Coronary artery (tissue), 2 donors: ENCODE results near the gene NME3.

Source experiments
- DNase-seq: peaks from one replicate; pipeline ENCODE4 v3.0.0-alpha.2; 2017; ENCODE audit warnings: low spot score
- H3K27ac ChIP-seq, 2 donors: fragments of 200-600 bp; sonication (generic); one replicate each; pipeline ENCODE4 v1.5.1; 2016 to 2019
- H3K4me3 ChIP-seq: fragments of 200-600 bp; sonication (generic); 2 replicates; pipeline ENCODE4 v1.5.1; 2016; ENCODE audit warnings: mild to moderate bottlenecking, moderate library complexity
- TF ChIP-seq, protein P1 (sequence below): fragments of 200-600 bp; sonication (generic); IDR thresholded peaks from one replicate; pipeline ENCODE4 v1.5.1; 2019; ENCODE audit warnings: antibody characterized with exemption

Gene NME3

DNA sequence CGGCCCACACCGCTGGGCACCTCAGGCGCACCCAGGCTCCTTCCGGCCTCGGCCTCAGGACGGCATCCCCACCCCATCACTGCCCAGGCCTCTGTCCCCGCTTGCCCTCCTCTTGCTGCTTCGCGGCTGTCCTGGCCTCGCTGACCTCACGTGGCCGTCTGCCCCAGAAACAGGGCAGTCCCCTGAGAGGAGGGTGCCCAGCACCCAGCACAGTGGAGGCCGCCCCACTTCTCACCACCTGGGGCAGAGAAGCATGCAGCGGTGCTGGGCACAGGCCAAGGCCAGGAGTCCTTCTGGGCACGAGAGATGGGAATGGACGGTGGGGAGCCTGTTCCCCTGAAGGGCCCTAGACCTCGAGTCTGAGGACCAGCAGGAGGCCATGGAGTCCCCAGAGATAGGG lies 46.4 kb upstream of the NME3 start:
- TF ChIP-seq, protein P1, sequence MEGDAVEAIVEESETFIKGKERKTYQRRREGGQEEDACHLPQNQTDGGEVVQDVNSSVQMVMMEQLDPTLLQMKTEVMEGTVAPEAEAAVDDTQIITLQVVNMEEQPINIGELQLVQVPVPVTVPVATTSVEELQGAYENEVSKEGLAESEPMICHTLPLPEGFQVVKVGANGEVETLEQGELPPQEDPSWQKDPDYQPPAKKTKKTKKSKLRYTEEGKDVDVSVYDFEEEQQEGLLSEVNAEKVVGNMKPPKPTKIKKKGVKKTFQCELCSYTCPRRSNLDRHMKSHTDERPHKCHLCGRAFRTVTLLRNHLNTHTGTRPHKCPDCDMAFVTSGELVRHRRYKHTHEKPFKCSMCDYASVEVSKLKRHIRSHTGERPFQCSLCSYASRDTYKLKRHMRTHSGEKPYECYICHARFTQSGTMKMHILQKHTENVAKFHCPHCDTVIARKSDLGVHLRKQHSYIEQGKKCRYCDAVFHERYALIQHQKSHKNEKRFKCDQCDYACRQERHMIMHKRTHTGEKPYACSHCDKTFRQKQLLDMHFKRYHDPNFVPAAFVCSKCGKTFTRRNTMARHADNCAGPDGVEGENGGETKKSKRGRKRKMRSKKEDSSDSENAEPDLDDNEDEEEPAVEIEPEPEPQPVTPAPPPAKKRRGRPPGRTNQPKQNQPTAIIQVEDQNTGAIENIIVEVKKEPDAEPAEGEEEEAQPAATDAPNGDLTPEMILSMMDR = no peak
- DNase-seq = no peak

DNA sequence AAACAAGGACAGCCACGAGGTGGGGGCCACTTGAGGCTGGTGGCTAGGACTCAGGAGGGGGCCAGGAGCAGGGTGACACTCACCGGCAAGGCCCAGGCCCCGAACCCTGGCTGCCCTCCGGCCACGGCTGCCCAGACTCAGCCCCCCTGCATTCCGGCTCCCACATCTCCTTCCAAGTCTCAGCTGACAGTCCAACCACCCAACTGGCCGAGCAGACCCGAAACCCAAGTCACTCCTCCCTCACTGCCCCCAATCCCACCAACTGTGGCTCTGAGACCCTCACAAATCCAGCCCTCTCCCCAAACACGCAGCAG lies 45.9 kb upstream of the NME3 start:
- no peak for DNase-seq
- TF ChIP-seq, protein P1 = no peak
- Histone ChIP-seq H3K4me3 (no peak overlapping the region), H3K27ac (no peak overlapping the region)

More for the DNA sequence above, 46.4 kb upstream of the NME3 start:
- no peak overlapping the region for H3K27ac ChIP-seq
- no peak overlapping the region for H3K4me3 ChIP-seq

DNA sequence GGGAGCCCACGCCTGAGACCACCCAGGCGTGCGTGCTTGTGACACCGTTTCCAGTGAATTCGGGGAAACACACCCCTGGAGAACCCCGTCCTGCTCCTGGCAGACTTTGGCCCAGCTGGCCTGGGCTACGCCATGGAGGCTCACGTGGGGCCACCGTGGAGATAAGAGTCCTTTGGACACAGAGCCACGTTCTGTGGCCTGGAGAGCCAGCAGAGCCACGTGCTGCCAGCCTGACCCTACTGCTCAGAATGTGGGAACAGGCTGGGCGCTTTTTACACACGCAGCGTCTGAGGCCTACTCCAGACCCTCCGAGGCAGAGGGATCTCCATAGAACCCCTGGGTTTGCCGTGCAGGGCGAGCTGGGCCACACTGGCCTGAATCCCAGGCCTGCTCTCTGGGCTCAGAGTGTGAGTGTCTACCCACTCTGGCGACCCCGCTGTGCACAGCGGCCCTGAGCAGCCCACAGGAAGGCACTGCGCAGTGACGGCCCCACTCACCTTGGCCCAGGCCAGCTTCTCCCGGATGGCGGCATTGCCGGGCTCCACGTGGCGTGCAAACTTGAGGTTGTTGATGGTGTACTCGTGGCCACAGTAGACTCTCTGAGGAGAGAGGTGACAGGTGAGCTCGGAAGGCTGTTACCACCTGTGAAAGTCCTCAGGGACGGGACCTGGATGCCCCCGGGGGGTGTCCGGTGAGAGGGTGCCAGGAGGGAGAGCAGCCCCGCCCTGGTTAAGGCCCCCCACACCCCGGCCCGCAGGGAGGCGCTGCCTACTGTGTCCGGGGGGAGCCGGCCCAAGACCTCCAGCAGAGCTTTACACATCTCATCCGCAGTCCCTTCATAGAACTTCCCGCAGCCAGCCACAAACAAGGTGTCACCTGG lies 45.3 kb upstream of the NME3 start:
- TF ChIP-seq, protein P1 = no peak
- Histone ChIP-seq H3K4me3 (no peak overlapping the region), H3K27ac (no peak overlapping the region)
- no peak for DNase-seq

DNA sequence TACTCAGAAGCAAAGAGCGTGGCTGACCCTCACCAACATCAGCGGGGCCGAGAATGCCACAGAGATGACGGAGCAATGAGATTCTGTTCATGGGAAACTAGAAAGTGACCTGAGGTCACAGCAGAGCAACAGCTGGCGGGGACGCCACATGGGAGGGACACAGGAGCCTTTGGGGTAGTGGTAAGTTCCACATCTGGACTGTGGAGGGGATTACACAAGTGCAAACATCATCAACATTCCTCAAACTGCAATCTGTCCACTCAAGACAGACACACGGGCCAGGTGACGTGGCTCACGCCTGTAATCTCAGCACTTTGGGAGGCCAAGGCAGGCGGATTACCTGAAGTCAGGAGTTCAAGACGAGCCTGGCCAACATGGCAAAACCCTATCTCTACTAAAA lies 44.1 kb upstream of the NME3 start:
- no peak overlapping the region for H3K4me3 ChIP-seq
- H3K27ac ChIP-seq = no peak overlapping the region
- DNase-seq = no peak
- TF ChIP-seq, protein P1 = no peak

DNA sequence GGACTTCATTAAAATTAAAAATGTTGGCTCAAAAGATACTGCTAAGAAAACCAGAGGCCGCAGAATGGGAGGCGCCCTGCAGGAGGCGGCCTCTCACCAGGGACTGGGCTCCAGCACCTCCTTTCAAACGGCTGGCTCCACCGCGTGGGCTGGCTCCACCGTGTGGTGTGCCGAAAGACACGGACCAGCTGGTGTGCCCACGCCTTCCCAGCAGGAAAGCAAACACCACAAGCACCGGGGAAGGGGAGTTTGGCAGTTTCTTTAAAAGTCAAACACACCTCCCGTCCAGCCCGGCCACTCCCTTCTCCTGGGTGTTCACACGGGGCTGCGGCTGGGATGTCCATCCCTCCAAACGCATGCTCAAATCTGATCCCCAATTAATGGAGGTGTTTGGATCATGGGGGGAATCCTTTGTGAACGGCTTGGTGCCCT lies 41.4 kb upstream of the NME3 start:
- H3K27ac ChIP-seq = no peak overlapping the region

DNA sequence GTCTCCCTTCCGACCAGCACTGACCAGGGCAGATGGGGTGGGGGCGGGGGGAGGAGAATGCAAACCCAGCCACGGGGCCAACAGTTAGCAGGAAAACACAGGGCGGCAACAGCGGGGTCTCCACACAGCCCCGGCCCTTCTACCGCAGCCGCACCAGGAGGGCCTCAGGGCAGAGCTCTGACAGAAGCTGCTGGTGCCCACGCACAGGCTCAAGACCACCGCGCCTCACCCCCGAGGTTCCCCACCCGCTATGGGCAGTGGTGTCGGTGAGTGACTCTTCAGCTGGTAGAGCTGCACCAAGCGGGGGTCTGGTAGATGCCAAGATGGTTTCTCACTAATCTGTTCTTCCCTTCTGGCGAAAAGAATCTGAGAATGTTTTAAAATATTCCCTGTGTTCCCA lies 39.2 kb upstream of the NME3 start:
- H3K4me3 ChIP-seq = no peak overlapping the region
- TF ChIP-seq, protein P1 = no peak
- no peak for DNase-seq
- no peak overlapping the region for H3K27ac ChIP-seq

More for the DNA sequence above, 41.4 kb upstream of the NME3 start:
- no peak overlapping the region for H3K4me3 ChIP-seq
- TF ChIP-seq, protein P1 = no peak
- DNase-seq = no peak

DNA sequence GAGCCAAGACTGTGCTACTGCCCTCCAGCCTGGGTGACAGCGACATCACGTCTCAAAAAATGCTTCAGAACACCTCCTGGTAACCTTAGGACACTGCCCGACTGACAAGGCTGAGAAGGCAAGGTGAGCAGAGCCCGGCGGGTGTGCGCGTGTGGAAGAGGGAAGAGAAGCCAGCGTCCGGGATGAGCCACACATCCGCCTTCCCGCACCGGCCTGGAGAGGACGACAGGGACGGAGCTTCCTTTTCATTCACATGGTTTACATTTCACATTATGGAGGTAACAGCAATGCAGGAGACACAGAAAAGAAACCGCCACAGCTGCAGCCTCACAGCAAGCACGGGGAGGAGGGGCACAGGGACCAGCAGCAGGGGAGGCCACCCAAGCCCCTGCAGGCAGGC lies 38.8 kb upstream of the NME3 start:
- Histone ChIP-seq H3K4me3 (no peak overlapping the region), H3K27ac (no peak overlapping the region)
- no peak for DNase-seq
- TF ChIP-seq, protein P1 = no peak
